Vagina (tissue), 2 donors: Measurements from ENCODE around the gene CCDC141.

Experiments
- POLR2A ChIP-seq, 2 donors: fragments of 450-650 bp; IDR thresholded peaks; one replicate each; pipeline ENCODE4 v1.6.1; 2017; ENCODE audit warnings: antibody characterized with exemption in 2 of 2, mild to moderate bottlenecking in 2 of 2, moderate library complexity in 2 of 2
- POLR2AphosphoS5 ChIP-seq, 2 donors: sonication (generic); formaldehyde crosslinking; IDR thresholded peaks; one replicate each; pipeline ENCODE4 v1.9.0; 2017; ENCODE audit warnings: antibody characterized with exemption in 2 of 2, mild to moderate bottlenecking in 2 of 2, low read depth in 1 of 2; ENCODE audit not compliant: insufficient read depth in 1 of 2
- TF ChIP-seq, protein P1 (sequence below), 3 experiments: fragments of 450-650 bp in 2 of 3; fragments of 200-600 bp in 1 of 3; sonication (generic) in 1 of 3; IDR thresholded peaks; one replicate each; pipeline ENCODE4 v1.5.1; 2017 to 2019; ENCODE audit warnings: antibody characterized with exemption in 3 of 3, mild to moderate bottlenecking in 2 of 3, moderate library complexity in 2 of 3

DNA sequence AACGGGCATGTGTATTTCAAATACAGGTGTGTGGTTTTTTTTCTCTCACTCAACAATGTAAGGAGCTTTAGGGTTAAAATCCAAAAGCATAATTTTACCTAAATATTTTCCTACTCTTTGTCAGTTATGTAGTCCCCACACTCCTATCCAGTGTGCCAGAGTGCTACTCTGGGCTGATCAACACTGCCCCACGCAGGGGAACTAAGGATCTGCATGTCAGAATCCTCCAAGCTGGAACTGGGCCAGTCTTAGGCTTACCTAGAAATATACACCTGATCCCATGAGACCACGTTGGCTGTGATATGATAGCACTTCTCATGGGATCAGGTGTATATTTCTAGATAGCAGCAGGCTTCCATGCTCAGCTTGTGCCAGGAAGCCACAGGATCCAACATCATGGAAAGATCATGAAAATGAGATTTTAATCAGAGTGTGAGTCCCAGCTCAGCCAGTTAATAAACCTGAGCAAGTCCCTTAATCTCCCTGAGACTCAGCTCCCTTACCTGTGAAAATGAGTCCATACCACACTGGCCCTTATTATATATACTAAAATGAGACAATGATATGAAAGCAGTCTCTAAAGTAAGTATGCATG lies 29.7 kb downstream of the CCDC141 start:
- TF ChIP-seq, protein P1, sequence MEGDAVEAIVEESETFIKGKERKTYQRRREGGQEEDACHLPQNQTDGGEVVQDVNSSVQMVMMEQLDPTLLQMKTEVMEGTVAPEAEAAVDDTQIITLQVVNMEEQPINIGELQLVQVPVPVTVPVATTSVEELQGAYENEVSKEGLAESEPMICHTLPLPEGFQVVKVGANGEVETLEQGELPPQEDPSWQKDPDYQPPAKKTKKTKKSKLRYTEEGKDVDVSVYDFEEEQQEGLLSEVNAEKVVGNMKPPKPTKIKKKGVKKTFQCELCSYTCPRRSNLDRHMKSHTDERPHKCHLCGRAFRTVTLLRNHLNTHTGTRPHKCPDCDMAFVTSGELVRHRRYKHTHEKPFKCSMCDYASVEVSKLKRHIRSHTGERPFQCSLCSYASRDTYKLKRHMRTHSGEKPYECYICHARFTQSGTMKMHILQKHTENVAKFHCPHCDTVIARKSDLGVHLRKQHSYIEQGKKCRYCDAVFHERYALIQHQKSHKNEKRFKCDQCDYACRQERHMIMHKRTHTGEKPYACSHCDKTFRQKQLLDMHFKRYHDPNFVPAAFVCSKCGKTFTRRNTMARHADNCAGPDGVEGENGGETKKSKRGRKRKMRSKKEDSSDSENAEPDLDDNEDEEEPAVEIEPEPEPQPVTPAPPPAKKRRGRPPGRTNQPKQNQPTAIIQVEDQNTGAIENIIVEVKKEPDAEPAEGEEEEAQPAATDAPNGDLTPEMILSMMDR (IDR thresholded peaks at IDR 0.05): no peak
- TF ChIP-seq POLR2A (IDR thresholded peaks at IDR 0.05) (no peak), POLR2AphosphoS5 (IDR thresholded peaks at IDR 0.05; ENCODE audit: insufficient read depth in 1 of 2, low read depth in 1 of 2) (no peak)
